Mesodermal cell (in vitro differentiated cells): ENCODE results near the gene IGFBP5.

ENCODE experiments used
- H3K27ac ChIP-seq: 2 replicates; pipeline ENCODE4 v1.7.0; 2013; ENCODE audit warnings: mild to moderate bottlenecking, low read depth, low read length, moderate library complexity; ENCODE audit not compliant: severe bottlenecking
- H3K36me3 ChIP-seq: 2 replicates; pipeline ENCODE4 v1.7.1; 2013; ENCODE audit warnings: mild to moderate bottlenecking, low read length, moderate library complexity; ENCODE audit not compliant: control insufficient read depth, insufficient read depth
- H3K4me1 ChIP-seq: one replicate; pipeline ENCODE4 v1.7.1; 2013; ENCODE audit warnings: mild to moderate bottlenecking, low read length; ENCODE audit not compliant: insufficient read depth, control insufficient read depth, poor library complexity, severe bottlenecking
- H3K4me3 ChIP-seq: 2 replicates; pipeline ENCODE4 v1.7.0; 2013; ENCODE audit warnings: low read length, control low read depth, mild to moderate bottlenecking; ENCODE audit not compliant: insufficient read depth, poor library complexity, severe bottlenecking; ENCODE audit errors: extremely low read depth
- H3K9me3 ChIP-seq: 2 replicates; pipeline ENCODE4 v1.7.1; 2013; ENCODE audit warnings: mild to moderate bottlenecking, low read length, moderate library complexity; ENCODE audit not compliant: control insufficient read depth
- WGBS, 2 experiments: methylation state at CpG; one replicate each; pipeline ENCODE4 v1.1.5; 2013; ENCODE audit warnings: missing lambda C conversion rate in 2 of 2; ENCODE audit not compliant: insufficient coverage in 2 of 2; 5-methylcytosine and 5-hydroxymethylcytosine counted together

The IGFBP5 gene

DNA sequence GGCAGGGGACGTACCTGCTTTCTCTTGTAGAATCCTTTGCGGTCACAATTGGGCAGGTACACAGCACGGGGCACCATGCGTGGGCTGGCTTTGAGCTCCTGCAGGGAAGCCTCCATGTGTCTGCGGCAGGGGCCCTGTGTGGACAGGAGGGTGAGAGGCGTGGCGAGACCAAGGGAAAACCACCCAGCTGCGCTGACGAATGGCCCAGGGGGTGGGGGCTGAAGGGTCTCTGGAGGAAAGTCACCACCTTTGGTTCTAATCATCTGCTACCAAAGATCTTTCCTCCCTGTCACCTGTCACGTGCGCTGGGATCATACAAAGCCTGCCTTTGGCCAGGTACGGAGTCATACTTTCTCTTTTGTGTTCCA, 17.3 kb downstream of the IGFBP5 start:
- no peaks in the 10 kb centered on the region for H3K36me3 ChIP-seq
- 97 to 100% methylated on average over 6 to 8 of the region's 12 CpGs for WGBS, 2 experiments

GRCh38 chr2:216677439-216678097, 17.8 kb downstream of the IGFBP5 start:
- H3K36me3 ChIP-seq = no peaks in the 10 kb centered on the region
- WGBS, 2 experiments = 93 to 97% methylated on average over 9 of the region's 9 CpGs
- no peak overlapping the region for H3K4me3 ChIP-seq
- no peak overlapping the region for H3K27ac ChIP-seq
- peaks cover 33% of the 10 kb centered on the region for H3K4me1 ChIP-seq
- H3K9me3 ChIP-seq = no peaks in the 10 kb centered on the region

More for the DNA sequence above, 17.3 kb downstream of the IGFBP5 start:
- peaks cover 33% of the 10 kb centered on the region for H3K4me1 ChIP-seq
- no peak overlapping the region for H3K4me3 ChIP-seq
- H3K9me3 ChIP-seq = no peaks in the 10 kb centered on the region
- no peak overlapping the region for H3K27ac ChIP-seq

DNA sequence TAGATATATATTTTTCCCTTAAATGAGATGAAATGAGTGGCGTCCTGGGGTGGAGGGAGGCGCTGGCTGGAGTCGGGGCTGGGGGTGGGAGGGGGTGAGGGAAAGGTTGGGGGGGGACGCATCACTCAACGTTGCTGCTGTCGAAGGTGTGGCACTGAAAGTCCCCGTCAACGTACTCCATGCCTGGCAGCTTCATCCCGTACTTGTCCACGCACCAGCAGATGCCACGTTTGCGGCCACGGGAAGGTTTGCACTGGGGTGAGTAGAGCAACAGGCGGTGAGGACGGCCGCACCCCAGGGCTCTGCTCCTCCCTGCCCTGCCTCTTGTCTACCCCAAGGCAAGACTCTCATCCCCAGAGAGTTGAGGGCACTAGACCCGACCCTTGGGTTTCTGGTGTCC, 18.7 kb downstream of the IGFBP5 start:
- Histone ChIP-seq H3K4me3 (no peak overlapping the region), H3K36me3 (no peaks in the 10 kb centered on the region), H3K27ac (no peak overlapping the region), H3K9me3 (no peaks in the 10 kb centered on the region), H3K4me1 (peaks cover 26% of the 10 kb centered on the region)
- 91 to 94% methylated on average over 8 to 15 of the region's 17 CpGs for WGBS, 2 experiments

DNA sequence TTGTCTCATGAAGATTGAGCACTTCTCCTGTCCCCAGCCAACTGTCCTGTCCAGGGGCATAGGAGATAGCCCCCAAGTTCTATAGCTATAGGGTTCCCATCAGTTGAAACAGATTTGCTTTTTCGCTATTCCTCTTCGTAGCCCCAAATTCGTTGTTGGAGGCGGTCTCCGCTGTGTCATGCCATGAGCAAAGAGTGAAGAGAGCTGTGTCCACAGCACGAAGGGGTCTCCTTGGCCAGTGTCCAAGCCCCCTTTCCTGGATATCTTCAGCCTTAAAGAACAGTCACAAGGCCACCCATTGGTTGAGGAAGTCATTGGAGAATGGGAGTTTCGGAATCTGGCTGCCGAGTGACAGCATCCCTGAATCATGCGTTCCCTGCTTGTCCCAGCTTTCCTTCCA, 21.0 kb downstream of the IGFBP5 start:
- no peak overlapping the region for H3K4me3 ChIP-seq
- no peaks in the 10 kb centered on the region for H3K9me3 ChIP-seq
- no peak overlapping the region for H3K27ac ChIP-seq
- peaks cover 3% of the 10 kb centered on the region for H3K4me1 ChIP-seq
- H3K36me3 ChIP-seq = no peaks in the 10 kb centered on the region
- WGBS, 2 experiments = 96 to 98% methylated on average over 6 of the region's 9 CpGs

GRCh38 chr2:216673609-216674008, 21.7 kb downstream of the IGFBP5 start:
- no peaks in the 10 kb centered on the region for H3K4me1 ChIP-seq
- H3K36me3 ChIP-seq = no peaks in the 10 kb centered on the region
- no peak overlapping the region for H3K4me3 ChIP-seq
- WGBS, 2 experiments = 96 to 98% methylated on average over 7 to 8 of the region's 9 CpGs
- H3K27ac ChIP-seq = no peak overlapping the region
- no peaks in the 10 kb centered on the region for H3K9me3 ChIP-seq

DNA sequence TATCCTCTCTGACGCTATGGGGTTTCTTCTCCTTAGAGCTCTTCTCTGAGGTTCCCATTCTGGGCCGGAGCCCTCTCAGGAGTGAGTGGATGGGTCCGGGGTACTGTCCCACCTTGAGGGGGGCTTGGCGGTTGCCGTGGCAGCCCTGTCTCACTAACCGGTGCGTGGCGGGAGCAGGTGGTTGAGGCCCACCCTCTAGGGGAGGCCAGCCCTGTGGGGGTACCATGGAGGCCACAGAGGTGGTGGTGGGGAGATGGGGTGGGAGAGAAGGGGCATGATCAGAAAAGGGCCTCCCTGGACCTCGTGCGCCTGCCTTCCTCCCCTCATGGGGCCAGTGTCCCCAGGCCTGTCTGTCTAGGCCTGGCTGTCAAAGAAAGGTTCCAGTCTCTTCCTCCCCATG, 22.3 kb downstream of the IGFBP5 start:
- no peaks in the 10 kb centered on the region for H3K4me1 ChIP-seq
- WGBS, 2 experiments = 87 to 100% methylated on average over 3 to 8 of the region's 10 CpGs
- no peaks in the 10 kb centered on the region for H3K36me3 ChIP-seq
- H3K27ac ChIP-seq = no peak overlapping the region
- no peaks in the 10 kb centered on the region for H3K9me3 ChIP-seq
- H3K4me3 ChIP-seq = no peak overlapping the region

DNA sequence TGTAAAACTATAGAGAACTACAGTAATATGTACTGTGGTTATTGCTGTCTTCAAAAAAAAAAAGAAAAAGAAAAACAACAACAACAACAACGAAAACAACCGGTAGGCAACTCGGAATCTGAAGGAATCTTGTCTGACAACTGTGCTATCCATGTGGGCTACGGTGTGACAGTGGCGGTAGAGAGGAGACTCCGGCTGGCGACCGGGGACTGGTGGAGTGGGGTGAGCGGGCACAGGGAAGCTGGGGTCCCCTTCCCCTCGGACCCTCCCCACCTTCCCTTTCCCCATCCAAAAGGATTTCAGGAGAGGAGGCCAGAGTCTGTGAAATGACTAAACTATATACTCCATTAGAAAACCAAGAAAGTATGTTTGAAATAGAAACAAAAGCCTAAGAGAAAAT, 22.9 kb downstream of the IGFBP5 start:
- H3K4me1 ChIP-seq = no peaks in the 10 kb centered on the region
- H3K4me3 ChIP-seq = no peak overlapping the region
- no peak overlapping the region for H3K27ac ChIP-seq
- no peaks in the 10 kb centered on the region for H3K9me3 ChIP-seq
- no CpG with 5 or more reads among the region's 10 CpGs for WGBS, 2 experiments
- no peaks in the 10 kb centered on the region for H3K36me3 ChIP-seq

GRCh38 chr2:216671791-216672343, 23.5 kb downstream of the IGFBP5 start:
- WGBS, 2 experiments = 96 to 100% methylated on average over 3 to 5 of the region's 12 CpGs
- Histone ChIP-seq H3K36me3 (peaks cover 4% of the 10 kb centered on the region), H3K4me3 (no peak overlapping the region), H3K9me3 (no peaks in the 10 kb centered on the region), H3K27ac (no peak overlapping the region), H3K4me1 (no peaks in the 10 kb centered on the region)

GRCh38 chr2:216671081-216671411, 24.3 kb downstream of the IGFBP5 start:
- 93 to 97% methylated on average over 11 of the region's 11 CpGs for WGBS, 2 experiments
- Histone ChIP-seq H3K4me3 (no peak overlapping the region), H3K4me1 (no peaks in the 10 kb centered on the region), H3K36me3 (peaks cover 6% of the 10 kb centered on the region), H3K27ac (no peak overlapping the region), H3K9me3 (no peaks in the 10 kb centered on the region)

GRCh38 chr2:216670266-216671080, 24.9 kb downstream of the IGFBP5 start:
- Histone ChIP-seq H3K36me3 (peaks cover 6% of the 10 kb centered on the region), H3K4me1 (peaks cover 4% of the 10 kb centered on the region), H3K9me3 (no peaks in the 10 kb centered on the region), H3K27ac (no peak overlapping the region), H3K4me3 (no peak overlapping the region)
- WGBS, 2 experiments = 97 to 98% methylated on average over 9 to 15 of the region's 17 CpGs
